A549 (cell line): Measurements from ENCODE around the gene IGF2R. TPM values are rescaled to one million over a fixed set of nuclear protein-coding genes. Genes with fewer than 3 reads are reported as not detected.

Experiments
- ATAC-seq, 2 experiments: fragments of 200-7000 bp in 1 of 2; fragments of >200 bp in 1 of 2; cut with Nextera tagmentation in 1 of 2; cut with Tn5 transposase in 1 of 2; 3 replicates each; pipeline versions ENCODE4 v1.8.0 to v1.9.1; 2018 to 2020; ENCODE audit warnings: mild to moderate bottlenecking in 1 of 2, moderate library complexity in 1 of 2
- CTCF ChIA-PET: fragments of 300-600 bp; sonication (Branson Sonifier 250); formaldehyde crosslinking; extraction: SDS; loops from one replicate; lab custom pipeline; 2021; ENCODE audit warnings: antibody characterized with exemption, inconsistent platforms; lab: Yijun Ruan, JAX
- POLR2A ChIA-PET: fragments of 350-600 bp; formaldehyde crosslinking; extraction: SDS; loops from one replicate; lab custom pipeline; 2021; ENCODE audit warnings: antibody characterized with exemption, inconsistent platforms; lab: Yijun Ruan, JAX
- DNase-seq, 2 experiments: peaks; one replicate each; pipeline versions ENCODE4 v3.0.0 to v3.0.0-alpha.2; 2011 to 2016; ENCODE audit warnings: low read depth in 1 of 2, low spot score in 1 of 2
- FAIRE-seq: peaks from 2 replicates; lab custom pipeline; 2011; peaks lifted over from hg19 to GRCh38; lab: Jason Lieb, UNC
- H3K27ac ChIP-seq, 2 experiments: fragments of >200 bp; sonication (Bioruptor Twin); formaldehyde crosslinking; 3 replicates each; pipeline ENCODE4 v1.5.1; 2016 to 2017
- H3K4me1 ChIP-seq: fragments of >200 bp; sonication (Bioruptor Twin); formaldehyde crosslinking; 3 replicates; pipeline ENCODE4 v1.6.1; 2016
- H3K4me2 ChIP-seq: fragments of >200 bp; sonication (Bioruptor Twin); formaldehyde crosslinking; 3 replicates; pipeline ENCODE4 v1.6.1; 2016
- H3K4me3 ChIP-seq: fragments of >200 bp; sonication (Bioruptor Twin); formaldehyde crosslinking; 3 replicates; pipeline ENCODE4 v1.5.1; 2016
- H3K9me3 ChIP-seq: fragments of >200 bp; sonication (Bioruptor Twin); formaldehyde crosslinking; 3 replicates; pipeline ENCODE4 v1.6.1; 2016
- BHLHE40 ChIP-seq: IDR thresholded peaks from 2 replicates; pipeline ENCODE4 v1.6.1; 2012; ENCODE audit warnings: low read depth, low read length, inconsistent platforms
- CBX2 ChIP-seq: fragments of 200-600 bp; sonication (generic); IDR thresholded peaks from 2 replicates; pipeline ENCODE4 v1.6.1; 2016; ENCODE audit warnings: low read depth, mild to moderate bottlenecking, borderline replicate concordance
- CBX8 ChIP-seq: fragments of 200-600 bp; sonication (generic); IDR thresholded peaks from 2 replicates; pipeline ENCODE4 v1.6.1; 2016
- CHD2 ChIP-seq: fragments of 150-350 bp; IDR thresholded peaks from 2 replicates; pipeline ENCODE4 v1.6.1; 2014; ENCODE audit warnings: low read length; ENCODE audit not compliant: partially characterized antibody
- ESRRA ChIP-seq: fragments of 150-350 bp; IDR thresholded peaks from 2 replicates; pipeline ENCODE4 v1.6.1; 2014; ENCODE audit warnings: mild to moderate bottlenecking, low read length, borderline replicate concordance
- FOXS1 ChIP-seq: fragments of 250-450 bp; sonication (Bioruptor Pico); IDR thresholded peaks from 2 replicates; pipeline ENCODE4 v1.5.0; 2020; ENCODE audit warnings: mild to moderate bottlenecking, moderate library complexity
- GATA3 ChIP-seq: IDR thresholded peaks from 2 replicates; pipeline ENCODE4 v1.6.1; 2012; ENCODE audit warnings: borderline replicate concordance
- JUN ChIP-seq, 2 experiments: fragments of >200 bp; sonication (Bioruptor Twin); formaldehyde crosslinking; IDR thresholded peaks; 2 replicates in 1 of 2; 3 replicates in 1 of 2; pipeline ENCODE4 v1.6.1; 2016 to 2017
- MYC ChIP-seq: IDR thresholded peaks from 2 replicates; pipeline ENCODE4 v1.6.1; 2012; ENCODE audit warnings: mild to moderate bottlenecking, inconsistent platforms, low read length, improper control_type of control experiment, borderline replicate concordance
- NFE2L2 ChIP-seq: fragments of 150-350 bp; conservative IDR thresholded peaks from 2 replicates; pipeline ENCODE4 v1.6.1; 2014; ENCODE audit warnings: low read length
- NPAS2 ChIP-seq: fragments of 250-450 bp; sonication (Bioruptor Pico); IDR thresholded peaks from 2 replicates; pipeline ENCODE4 v1.8.0; 2022; ENCODE audit warnings: mild to moderate bottlenecking, moderate library complexity, borderline replicate concordance
- NR3C1 ChIP-seq: fragments of >200 bp; sonication (Bioruptor Twin); formaldehyde crosslinking; IDR thresholded peaks from 3 replicates; pipeline ENCODE4 v1.6.1; 2017
- RAD21 ChIP-seq, 2 experiments: fragments of >200 bp in 1 of 2; sonication (Bioruptor Twin) in 1 of 2; formaldehyde crosslinking in 1 of 2; IDR thresholded peaks in 1 of 2; conservative IDR thresholded peaks in 1 of 2; 2 replicates in 1 of 2; 3 replicates in 1 of 2; pipeline ENCODE4 v1.6.1; 2012 to 2018; ENCODE audit warnings: inconsistent platforms in 1 of 2
- WGBS: methylation state at CpG from one replicate; pipeline ENCODE4 v1.1.6; 2017; ENCODE audit errors: missing lambda C conversion rate; 5-methylcytosine and 5-hydroxymethylcytosine counted together
- polyA plus RNA-seq, 4 experiments: library from polyadenylated mRNA; depleted of rRNA in 3 of 4; stranded (reverse); fragments of >200 nt; fragmentation: RNase III in 1 of 4; extraction: RNeasy Plus Mini Kit Qiagen cat#74134 plus additional on column Dnase treatment in 1 of 4; gene quantifications; 2 replicates in 3 of 4; 3 replicates in 1 of 4; pipeline ENCODE4 v1.2.3, GENCODE V29; 2011 to 2017
- TF ChIP-seq, protein P1 (sequence below): IDR thresholded peaks from 2 replicates; pipeline ENCODE4 v1.6.1; 2012; ENCODE audit warnings: low read depth, borderline replicate concordance
- TF ChIP-seq, protein P2 (sequence below): fragments of 450-650 bp; IDR thresholded peaks from 2 replicates; pipeline ENCODE4 v1.6.1; 2014; ENCODE audit warnings: antibody characterized with exemption
- TF ChIP-seq, protein P3 (sequence below): fragments of >200 bp; sonication (Bioruptor Twin); formaldehyde crosslinking; IDR thresholded peaks from 3 replicates; pipeline ENCODE4 v1.5.1; 2016
- TF ChIP-seq, protein P4 (sequence below): IDR thresholded peaks from 2 replicates; pipeline ENCODE4 v1.6.1; 2012
- TF ChIP-seq, protein P5 (sequence below): fragments of >200 bp; sonication (Bioruptor Twin); formaldehyde crosslinking; IDR thresholded peaks from 3 replicates; pipeline ENCODE4 v1.6.1; 2016
- TF ChIP-seq, protein P6 (sequence below): fragments of 200-600 bp; sonication (generic); IDR thresholded peaks from 2 replicates; pipeline ENCODE4 v1.6.1; 2016; ENCODE audit warnings: antibody characterized with exemption, mild to moderate bottlenecking, moderate library complexity

Gene IGF2R
- polyA plus RNA-seq, 2 of the 4 experiments (the other 2 are of a cell fraction) = 17.6 to 24.9 TPM

DNA sequence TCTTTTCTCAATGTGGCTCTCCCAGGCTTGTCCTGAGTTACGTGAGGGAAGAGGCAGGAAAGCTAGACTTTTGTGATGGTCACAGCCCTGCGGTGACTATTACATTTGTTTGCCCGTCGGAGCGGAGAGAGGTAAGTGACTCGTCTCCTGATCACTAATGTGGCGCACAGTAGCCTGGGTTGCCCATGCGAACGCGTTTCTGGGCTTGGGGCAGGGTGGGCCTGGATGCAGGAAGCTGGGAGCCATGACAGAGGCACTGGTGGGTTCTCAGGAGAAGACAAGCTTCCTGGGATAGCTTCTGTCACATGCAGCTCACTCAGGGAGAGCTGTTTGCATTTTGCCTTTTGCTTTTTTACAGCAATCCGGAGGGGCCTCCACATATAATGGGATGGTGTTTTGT, 60.6 kb downstream of the IGF2R start:
- FAIRE-seq = no peak
- POLR2A ChIA-PET = no interaction called here
- CTCF ChIA-PET = no interaction called here
- no peak overlapping the region for H3K4me2 ChIP-seq
- H3K9me3 ChIP-seq = no peaks in the 10 kb centered on the region
- TF ChIP-seq, protein P1, sequence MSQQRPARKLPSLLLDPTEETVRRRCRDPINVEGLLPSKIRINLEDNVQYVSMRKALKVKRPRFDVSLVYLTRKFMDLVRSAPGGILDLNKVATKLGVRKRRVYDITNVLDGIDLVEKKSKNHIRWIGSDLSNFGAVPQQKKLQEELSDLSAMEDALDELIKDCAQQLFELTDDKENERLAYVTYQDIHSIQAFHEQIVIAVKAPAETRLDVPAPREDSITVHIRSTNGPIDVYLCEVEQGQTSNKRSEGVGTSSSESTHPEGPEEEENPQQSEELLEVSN = no peak
- no peak for TF ChIP-seq MYC
- no peak for TF ChIP-seq NPAS2 (CRISPR knock-in tag)
- TF ChIP-seq, protein P2, sequence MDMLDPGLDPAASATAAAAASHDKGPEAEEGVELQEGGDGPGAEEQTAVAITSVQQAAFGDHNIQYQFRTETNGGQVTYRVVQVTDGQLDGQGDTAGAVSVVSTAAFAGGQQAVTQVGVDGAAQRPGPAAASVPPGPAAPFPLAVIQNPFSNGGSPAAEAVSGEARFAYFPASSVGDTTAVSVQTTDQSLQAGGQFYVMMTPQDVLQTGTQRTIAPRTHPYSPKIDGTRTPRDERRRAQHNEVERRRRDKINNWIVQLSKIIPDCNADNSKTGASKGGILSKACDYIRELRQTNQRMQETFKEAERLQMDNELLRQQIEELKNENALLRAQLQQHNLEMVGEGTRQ = no peak
- TF ChIP-seq, protein P3, sequence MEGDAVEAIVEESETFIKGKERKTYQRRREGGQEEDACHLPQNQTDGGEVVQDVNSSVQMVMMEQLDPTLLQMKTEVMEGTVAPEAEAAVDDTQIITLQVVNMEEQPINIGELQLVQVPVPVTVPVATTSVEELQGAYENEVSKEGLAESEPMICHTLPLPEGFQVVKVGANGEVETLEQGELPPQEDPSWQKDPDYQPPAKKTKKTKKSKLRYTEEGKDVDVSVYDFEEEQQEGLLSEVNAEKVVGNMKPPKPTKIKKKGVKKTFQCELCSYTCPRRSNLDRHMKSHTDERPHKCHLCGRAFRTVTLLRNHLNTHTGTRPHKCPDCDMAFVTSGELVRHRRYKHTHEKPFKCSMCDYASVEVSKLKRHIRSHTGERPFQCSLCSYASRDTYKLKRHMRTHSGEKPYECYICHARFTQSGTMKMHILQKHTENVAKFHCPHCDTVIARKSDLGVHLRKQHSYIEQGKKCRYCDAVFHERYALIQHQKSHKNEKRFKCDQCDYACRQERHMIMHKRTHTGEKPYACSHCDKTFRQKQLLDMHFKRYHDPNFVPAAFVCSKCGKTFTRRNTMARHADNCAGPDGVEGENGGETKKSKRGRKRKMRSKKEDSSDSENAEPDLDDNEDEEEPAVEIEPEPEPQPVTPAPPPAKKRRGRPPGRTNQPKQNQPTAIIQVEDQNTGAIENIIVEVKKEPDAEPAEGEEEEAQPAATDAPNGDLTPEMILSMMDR = no peak
- no peak for TF ChIP-seq GATA3
- TF ChIP-seq, all 56 proteins: peak for 0
- WGBS = 93% methylated on average over 11 of the region's 11 CpGs
- no peak overlapping the region for H3K4me3 ChIP-seq
- DNase-seq (no peak), ATAC-seq (no peak)
- no peaks in the 10 kb centered on the region for H3K4me1 ChIP-seq
- H3K27ac ChIP-seq = no peak overlapping the region

DNA sequence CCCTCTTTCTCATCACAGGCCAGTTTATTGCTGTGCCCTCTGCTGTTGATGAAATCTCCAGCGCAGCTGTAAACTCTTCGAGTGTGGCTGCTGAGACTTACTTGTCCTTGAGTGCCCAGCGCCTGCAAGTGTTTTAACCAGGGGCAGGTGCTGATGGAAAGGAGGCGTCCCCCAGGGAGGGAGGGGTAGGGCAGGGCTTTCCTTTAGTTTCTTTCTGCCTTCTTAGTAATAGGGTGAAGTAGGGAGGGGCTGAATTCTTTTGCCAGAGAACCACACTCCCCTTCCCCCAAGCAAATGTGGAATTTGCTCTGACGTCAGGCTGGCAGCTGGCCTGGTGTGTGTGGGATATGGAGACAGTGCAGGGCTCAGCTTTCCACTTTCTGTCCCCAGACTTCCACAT, 61.2 kb downstream of the IGF2R start:
- Histone ChIP-seq H3K9me3 (no peaks in the 10 kb centered on the region), H3K27ac (no peak overlapping the region), H3K4me1 (no peaks in the 10 kb centered on the region), H3K4me2 (no peak overlapping the region), H3K4me3 (no peak overlapping the region)
- DNase-seq (peak in 1 of 2 experiments; percentile 6), ATAC-seq (peak in 1 of 2 experiments; percentile 26; a peak in 1 of 6 replicates), FAIRE-seq (no peak)
- no peak for TF ChIP-seq JUN (IDR thresholded peaks at IDR 0.05)
- TF ChIP-seq ESRRA = no peak
- no peak for TF ChIP-seq CBX8
- no peak for TF ChIP-seq CBX2
- no peak for TF ChIP-seq CHD2
- TF ChIP-seq, protein P4, sequence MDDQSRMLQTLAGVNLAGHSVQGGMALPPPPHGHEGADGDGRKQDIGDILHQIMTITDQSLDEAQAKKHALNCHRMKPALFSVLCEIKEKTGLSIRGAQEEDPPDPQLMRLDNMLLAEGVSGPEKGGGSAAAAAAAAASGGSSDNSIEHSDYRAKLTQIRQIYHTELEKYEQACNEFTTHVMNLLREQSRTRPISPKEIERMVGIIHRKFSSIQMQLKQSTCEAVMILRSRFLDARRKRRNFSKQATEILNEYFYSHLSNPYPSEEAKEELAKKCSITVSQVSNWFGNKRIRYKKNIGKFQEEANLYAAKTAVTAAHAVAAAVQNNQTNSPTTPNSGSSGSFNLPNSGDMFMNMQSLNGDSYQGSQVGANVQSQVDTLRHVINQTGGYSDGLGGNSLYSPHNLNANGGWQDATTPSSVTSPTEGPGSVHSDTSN = no peak
- no peak for TF ChIP-seq NR3C1
- TF ChIP-seq RAD21 (conservative IDR thresholded peaks at IDR 0.05 in 1 of 2, IDR thresholded peaks at IDR 0.05 in 1 of 2) = no peak
- TF ChIP-seq NFE2L2 = no peak
- TF ChIP-seq GATA3 = no peak
- TF ChIP-seq, protein P5, sequence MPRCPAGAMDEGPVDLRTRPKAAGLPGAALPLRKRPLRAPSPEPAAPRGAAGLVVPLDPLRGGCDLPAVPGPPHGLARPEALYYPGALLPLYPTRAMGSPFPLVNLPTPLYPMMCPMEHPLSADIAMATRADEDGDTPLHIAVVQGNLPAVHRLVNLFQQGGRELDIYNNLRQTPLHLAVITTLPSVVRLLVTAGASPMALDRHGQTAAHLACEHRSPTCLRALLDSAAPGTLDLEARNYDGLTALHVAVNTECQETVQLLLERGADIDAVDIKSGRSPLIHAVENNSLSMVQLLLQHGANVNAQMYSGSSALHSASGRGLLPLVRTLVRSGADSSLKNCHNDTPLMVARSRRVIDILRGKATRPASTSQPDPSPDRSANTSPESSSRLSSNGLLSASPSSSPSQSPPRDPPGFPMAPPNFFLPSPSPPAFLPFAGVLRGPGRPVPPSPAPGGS = no peak
- TF ChIP-seq, protein P6, sequence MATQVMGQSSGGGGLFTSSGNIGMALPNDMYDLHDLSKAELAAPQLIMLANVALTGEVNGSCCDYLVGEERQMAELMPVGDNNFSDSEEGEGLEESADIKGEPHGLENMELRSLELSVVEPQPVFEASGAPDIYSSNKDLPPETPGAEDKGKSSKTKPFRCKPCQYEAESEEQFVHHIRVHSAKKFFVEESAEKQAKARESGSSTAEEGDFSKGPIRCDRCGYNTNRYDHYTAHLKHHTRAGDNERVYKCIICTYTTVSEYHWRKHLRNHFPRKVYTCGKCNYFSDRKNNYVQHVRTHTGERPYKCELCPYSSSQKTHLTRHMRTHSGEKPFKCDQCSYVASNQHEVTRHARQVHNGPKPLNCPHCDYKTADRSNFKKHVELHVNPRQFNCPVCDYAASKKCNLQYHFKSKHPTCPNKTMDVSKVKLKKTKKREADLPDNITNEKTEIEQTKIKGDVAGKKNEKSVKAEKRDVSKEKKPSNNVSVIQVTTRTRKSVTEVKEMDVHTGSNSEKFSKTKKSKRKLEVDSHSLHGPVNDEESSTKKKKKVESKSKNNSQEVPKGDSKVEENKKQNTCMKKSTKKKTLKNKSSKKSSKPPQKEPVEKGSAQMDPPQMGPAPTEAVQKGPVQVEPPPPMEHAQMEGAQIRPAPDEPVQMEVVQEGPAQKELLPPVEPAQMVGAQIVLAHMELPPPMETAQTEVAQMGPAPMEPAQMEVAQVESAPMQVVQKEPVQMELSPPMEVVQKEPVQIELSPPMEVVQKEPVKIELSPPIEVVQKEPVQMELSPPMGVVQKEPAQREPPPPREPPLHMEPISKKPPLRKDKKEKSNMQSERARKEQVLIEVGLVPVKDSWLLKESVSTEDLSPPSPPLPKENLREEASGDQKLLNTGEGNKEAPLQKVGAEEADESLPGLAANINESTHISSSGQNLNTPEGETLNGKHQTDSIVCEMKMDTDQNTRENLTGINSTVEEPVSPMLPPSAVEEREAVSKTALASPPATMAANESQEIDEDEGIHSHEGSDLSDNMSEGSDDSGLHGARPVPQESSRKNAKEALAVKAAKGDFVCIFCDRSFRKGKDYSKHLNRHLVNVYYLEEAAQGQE = no peak
- TF ChIP-seq FOXS1 (CRISPR knock-in tag) = no peak
- no peak for TF ChIP-seq BHLHE40
- ChIA-PET POLR2A (no interaction called here), CTCF (no interaction called here)
- WGBS = 85% methylated on average over 5 of the region's 5 CpGs
